Mesothelial cell of epicardium (in vitro differentiated cells): ENCODE measurements around the gene CATSPER1. TPM values are rescaled to one million over a fixed set of nuclear protein-coding genes. Genes with fewer than 3 reads are reported as not detected.

Source experiments
- DNase-seq, 2 experiments: peaks; one replicate each; pipeline ENCODE4 v3.0.0; 2021; ENCODE audit warnings: low spot score in 2 of 2; ENCODE audit not compliant: unreplicated experiment in 2 of 2
- H3K27ac Mint-ChIP-seq: 2 replicates; pipeline ENCODE4 v1.8.0; 2021; ENCODE audit warnings: mixed read lengths
- H3K27me3 Mint-ChIP-seq: 2 replicates; pipeline ENCODE4 v1.8.0; 2021; ENCODE audit warnings: low read depth, mixed read lengths
- H3K36me3 Mint-ChIP-seq: 2 replicates; pipeline ENCODE4 v1.8.0; 2021; ENCODE audit warnings: mixed read lengths
- H3K4me1 Mint-ChIP-seq: 2 replicates; pipeline ENCODE4 v1.8.0; 2021; ENCODE audit warnings: mixed read lengths
- H3K4me3 Mint-ChIP-seq: 2 replicates; pipeline ENCODE4 v1.8.0; 2021; ENCODE audit warnings: mild to moderate bottlenecking, moderate library complexity, mixed read lengths
- H3K9me3 Mint-ChIP-seq: 2 replicates; pipeline ENCODE4 v1.8.0; 2021; ENCODE audit warnings: mixed read lengths
- CTCF ChIP-seq: fragments of 200-600 bp; sonication (generic); IDR thresholded peaks from one replicate; pipeline ENCODE4 v1.5.0; 2021; ENCODE audit warnings: antibody characterized with exemption; ENCODE audit not compliant: unreplicated experiment
- total RNA-seq: library from RNA; stranded (reverse); gene quantifications from 3 replicates; pipeline ENCODE4 v1.2.1, GENCODE V29; 2021

The CATSPER1 gene
- total RNA-seq = not detected in 3 replicates

DNA sequence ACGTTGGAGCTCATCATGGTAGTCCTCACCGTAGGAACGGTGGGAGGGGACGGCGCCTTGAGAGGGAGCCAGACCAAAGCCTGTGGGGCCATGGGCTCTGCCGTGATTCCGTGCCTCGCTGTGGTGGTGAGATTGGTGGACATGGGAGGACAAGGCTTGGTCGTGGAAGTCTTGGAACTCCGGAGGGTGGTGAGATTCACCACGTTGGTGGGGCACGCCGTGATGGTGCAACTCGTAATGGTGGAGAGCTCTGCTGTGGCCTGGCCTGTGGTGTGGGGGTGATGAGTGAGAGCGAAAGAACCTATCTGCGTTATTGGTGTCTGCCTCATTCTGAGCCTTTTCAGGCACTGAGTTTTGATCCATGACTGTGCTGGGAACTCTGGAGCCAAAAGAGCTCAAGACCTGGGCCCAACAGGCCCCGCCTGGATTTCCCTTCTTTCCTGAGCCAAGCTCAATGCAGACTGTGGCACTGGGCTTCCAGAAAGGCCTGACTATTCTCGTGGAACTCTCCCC is at the start of gene CATSPER1:
CATSPER1 (minus strand) TSS at position 463 of the 513 bp plus-strand sequence; CDS start at position 363, 100 bp downstream.
- H3K4me1 Mint-ChIP-seq = peaks cover 4% of the 10 kb centered on the region
- H3K4me3 Mint-ChIP-seq = no peak within 1 kb of the TSS

DNA sequence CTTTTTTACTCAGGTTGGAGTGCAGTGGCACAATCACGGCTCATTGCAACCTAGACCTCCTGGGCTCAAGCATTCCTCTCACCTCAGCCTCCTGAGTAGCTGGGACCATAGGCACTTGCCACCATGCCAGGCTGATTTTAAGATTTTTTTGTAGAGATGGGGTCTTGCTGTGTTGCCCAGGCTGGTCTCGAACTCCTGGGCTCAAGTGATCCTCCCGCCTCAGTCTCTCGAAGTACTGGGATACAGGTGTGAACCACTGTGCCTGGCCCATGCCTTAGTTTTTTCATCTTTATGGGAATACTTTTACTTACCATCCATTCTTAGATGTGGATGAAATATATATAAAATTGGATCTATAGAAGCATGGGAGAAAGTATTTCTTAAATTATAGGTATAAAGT is 49.0 kb upstream of the CATSPER1 start:
- H3K27ac Mint-ChIP-seq = no peak overlapping the region

More for the DNA sequence above, at the start of gene CATSPER1:
- no peak for TF ChIP-seq CTCF
- no peak within 1 kb of the TSS for H3K27ac Mint-ChIP-seq
- no peaks in the 10 kb centered on the region for H3K9me3 Mint-ChIP-seq
- no peak for DNase-seq
- H3K36me3 Mint-ChIP-seq = no peaks in the 10 kb centered on the region
- peaks cover 25% of the 10 kb centered on the region for H3K27me3 Mint-ChIP-seq

DNA sequence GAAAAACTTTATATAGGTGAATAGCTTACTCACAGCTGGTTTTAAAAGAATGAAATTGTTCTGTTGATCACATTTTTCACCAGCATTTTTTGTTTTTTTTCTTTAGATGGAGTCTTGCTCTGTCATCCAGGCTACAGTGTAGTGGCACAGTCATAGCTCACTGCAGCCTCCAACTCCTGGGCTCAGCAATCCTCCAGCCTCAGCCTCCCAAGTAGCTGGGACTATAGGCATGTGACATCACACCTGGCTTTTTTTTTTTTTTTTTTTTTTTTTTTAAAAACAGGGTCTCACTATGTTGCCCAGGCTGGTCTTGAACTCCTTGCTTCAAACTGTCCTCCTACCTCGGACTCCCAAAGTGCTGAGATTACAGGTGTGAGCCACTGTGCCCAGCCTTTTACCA is 47.4 kb upstream of the CATSPER1 start:
- Mint-ChIP-seq H3K27ac (no peak overlapping the region), H3K4me3 (no peak overlapping the region), H3K4me1 (peaks cover 29% of the 10 kb centered on the region), H3K9me3 (no peaks in the 10 kb centered on the region), H3K36me3 (peaks cover 31% of the 10 kb centered on the region), H3K27me3 (no peaks in the 10 kb centered on the region)
- DNase-seq = no peak
- no peak for TF ChIP-seq CTCF

More for the DNA sequence above, 49.0 kb upstream of the CATSPER1 start:
- DNase-seq = peak in 1 of 2 experiments; percentile 17
- no peaks in the 10 kb centered on the region for H3K27me3 Mint-ChIP-seq
- peaks cover 28% of the 10 kb centered on the region for H3K36me3 Mint-ChIP-seq
- TF ChIP-seq CTCF = no peak
- no peaks in the 10 kb centered on the region for H3K9me3 Mint-ChIP-seq
- no peak overlapping the region for H3K4me3 Mint-ChIP-seq
- H3K4me1 Mint-ChIP-seq = peaks cover 38% of the 10 kb centered on the region

GRCh38 chr11:66072518-66072917 is 46.2 kb upstream of the CATSPER1 start:
- TF ChIP-seq CTCF = no peak
- peak overlapping the region; percentile 90 for H3K4me3 Mint-ChIP-seq
- H3K27me3 Mint-ChIP-seq = no peaks in the 10 kb centered on the region
- DNase-seq = no peak
- peaks cover 26% of the 10 kb centered on the region for H3K4me1 Mint-ChIP-seq
- H3K9me3 Mint-ChIP-seq = no peaks in the 10 kb centered on the region
- H3K27ac Mint-ChIP-seq = no peak overlapping the region
- peaks cover 26% of the 10 kb centered on the region for H3K36me3 Mint-ChIP-seq

DNA sequence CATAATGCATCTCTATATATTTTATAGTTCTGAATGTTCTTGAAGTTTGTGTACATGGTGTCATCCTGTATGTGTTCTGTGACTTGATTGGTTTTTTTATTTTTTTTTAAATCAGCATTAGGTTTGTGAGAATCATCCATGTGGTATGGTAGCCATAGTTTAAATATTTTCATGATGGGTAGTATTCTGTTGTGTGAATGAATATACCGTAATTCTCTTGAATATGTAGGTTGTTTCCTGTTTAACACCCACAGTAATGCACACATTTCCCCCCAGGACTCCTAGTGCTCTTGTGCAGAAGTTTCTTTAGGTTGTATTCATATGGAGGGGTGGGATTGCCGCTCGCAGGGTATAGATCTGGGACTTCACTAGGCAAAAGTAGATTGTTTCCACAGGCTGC is 45.8 kb upstream of the CATSPER1 start:
- DNase-seq = no peak
- H3K4me3 Mint-ChIP-seq = peak overlapping the region; percentile 90
- H3K27me3 Mint-ChIP-seq = no peaks in the 10 kb centered on the region
- peaks cover 26% of the 10 kb centered on the region for H3K36me3 Mint-ChIP-seq
- H3K9me3 Mint-ChIP-seq = no peaks in the 10 kb centered on the region
- peaks cover 26% of the 10 kb centered on the region for H3K4me1 Mint-ChIP-seq
- no peak for TF ChIP-seq CTCF
- peak overlapping the region; percentile 79 for H3K27ac Mint-ChIP-seq

GRCh38 chr11:66071381-66071801 is 45.1 kb upstream of the CATSPER1 start:
- peak in 1 of 2 experiments; percentile 16 for DNase-seq
- Mint-ChIP-seq H3K27me3 (no peaks in the 10 kb centered on the region), H3K4me3 (peak overlapping the region; percentile 90), H3K4me1 (peaks cover 26% of the 10 kb centered on the region), H3K27ac (peak overlapping the region; percentile 79), H3K9me3 (no peaks in the 10 kb centered on the region), H3K36me3 (peaks cover 32% of the 10 kb centered on the region)
- no peak for TF ChIP-seq CTCF
